ENCODE data around the gene WNT2.

WNT2 gene

DNA sequence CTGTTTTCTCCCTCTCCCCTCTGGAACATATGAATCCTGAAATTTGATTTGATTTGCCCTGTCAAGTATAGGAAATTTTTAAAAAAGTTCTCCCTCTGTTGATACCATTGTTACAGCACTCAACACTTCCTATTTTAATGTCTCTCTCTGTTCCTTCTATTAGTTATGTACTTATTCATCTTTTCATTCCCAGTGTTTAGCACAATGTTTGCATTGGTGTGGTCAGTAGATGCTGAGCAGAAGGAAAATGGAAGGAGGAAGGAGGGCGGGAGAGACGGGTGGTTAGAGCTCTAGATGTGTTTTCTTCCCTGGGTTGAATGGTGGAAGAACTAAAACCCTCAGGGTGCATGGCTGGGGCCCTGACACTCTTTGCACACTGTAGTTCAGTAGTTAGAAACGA lies 79.5 kb downstream of the WNT2 start:
- Histone ChIP-seq H2AFZ (no peak overlapping the region), H3K4me3 (ENCODE audit: low read depth, low read length) (no peak overlapping the region), H3K4me1 (no peaks in the 10 kb centered on the region), H3K36me3 (ENCODE audit: control insufficient read depth, insufficient read depth, low read length) (no peaks in the 10 kb centered on the region), H3K4me2 (ENCODE audit: low read length) (no peak overlapping the region), H3K9ac (no peak overlapping the region), H3K79me2 (no peaks in the 10 kb centered on the region), H3K9me3 (ENCODE audit: control insufficient read depth, low read length) (no peaks in the 10 kb centered on the region), H3K27me3 (ENCODE audit: control insufficient read depth, insufficient read depth, low read length) (no peaks in the 10 kb centered on the region), H3K27ac (no peak overlapping the region)
- no peak for TF ChIP-seq CTCF (IDR thresholded peaks at IDR 0.05)

GRCh38 chr7:117241088-117241487 lies 81.8 kb downstream of the WNT2 start:
- no peak for TF ChIP-seq CTCF (IDR thresholded peaks at IDR 0.05)
- Histone ChIP-seq H3K27me3 (ENCODE audit: control insufficient read depth, insufficient read depth, low read length) (no peaks in the 10 kb centered on the region), H3K4me2 (ENCODE audit: low read length) (no peak overlapping the region), H3K9ac (no peak overlapping the region), H3K4me1 (no peaks in the 10 kb centered on the region), H3K27ac (no peak overlapping the region), H3K79me2 (no peaks in the 10 kb centered on the region), H3K9me3 (ENCODE audit: control insufficient read depth, low read length) (no peaks in the 10 kb centered on the region), H3K4me3 (ENCODE audit: low read depth, low read length) (no peak overlapping the region), H2AFZ (no peak overlapping the region), H3K36me3 (ENCODE audit: control insufficient read depth, insufficient read depth, low read length) (no peaks in the 10 kb centered on the region)

DNA sequence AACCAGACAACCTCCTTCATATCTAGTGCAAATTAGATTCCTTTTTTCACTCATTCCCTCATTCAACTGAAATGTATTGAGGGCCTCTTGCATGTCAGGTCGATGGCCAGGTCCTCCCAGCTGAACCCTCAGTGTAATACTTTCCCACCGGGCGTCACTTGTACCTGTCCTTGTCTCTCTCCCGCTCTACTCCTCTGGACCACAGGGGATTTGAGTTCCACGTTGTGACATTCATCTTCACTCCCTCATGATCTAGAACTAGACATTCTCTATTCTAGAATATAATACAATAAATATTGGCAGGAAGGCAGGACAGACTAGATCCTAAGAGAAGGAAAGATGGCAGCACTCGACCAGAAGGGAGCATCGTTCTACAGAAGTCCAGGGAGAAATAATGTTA lies 83.9 kb downstream of the WNT2 start:
- no peak overlapping the region for H3K4me3 ChIP-seq (ENCODE audit: low read depth, low read length)
- no peak for TF ChIP-seq CTCF (IDR thresholded peaks at IDR 0.05)

GRCh38 chr7:117238472-117238871 lies 84.4 kb downstream of the WNT2 start:
- Histone ChIP-seq H3K4me3 (ENCODE audit: low read depth, low read length) (no peak overlapping the region), H3K27me3 (ENCODE audit: control insufficient read depth, insufficient read depth, low read length) (no peaks in the 10 kb centered on the region), H3K36me3 (ENCODE audit: control insufficient read depth, insufficient read depth, low read length) (no peaks in the 10 kb centered on the region), H3K4me2 (ENCODE audit: low read length) (no peak overlapping the region), H3K4me1 (no peaks in the 10 kb centered on the region), H3K79me2 (no peaks in the 10 kb centered on the region), H3K9ac (no peak overlapping the region), H3K27ac (no peak overlapping the region), H2AFZ (no peak overlapping the region), H3K9me3 (ENCODE audit: control insufficient read depth, low read length) (no peaks in the 10 kb centered on the region)
- no peak for TF ChIP-seq CTCF (IDR thresholded peaks at IDR 0.05)

More for the DNA sequence above, 83.9 kb downstream of the WNT2 start:
- Histone ChIP-seq H3K79me2 (no peaks in the 10 kb centered on the region), H2AFZ (no peak overlapping the region), H3K4me2 (ENCODE audit: low read length) (no peak overlapping the region), H3K27me3 (ENCODE audit: control insufficient read depth, insufficient read depth, low read length) (no peaks in the 10 kb centered on the region), H3K27ac (no peak overlapping the region), H3K36me3 (ENCODE audit: control insufficient read depth, insufficient read depth, low read length) (no peaks in the 10 kb centered on the region), H3K4me1 (no peaks in the 10 kb centered on the region), H3K9me3 (ENCODE audit: control insufficient read depth, low read length) (no peaks in the 10 kb centered on the region), H3K9ac (no peak overlapping the region)

DNA sequence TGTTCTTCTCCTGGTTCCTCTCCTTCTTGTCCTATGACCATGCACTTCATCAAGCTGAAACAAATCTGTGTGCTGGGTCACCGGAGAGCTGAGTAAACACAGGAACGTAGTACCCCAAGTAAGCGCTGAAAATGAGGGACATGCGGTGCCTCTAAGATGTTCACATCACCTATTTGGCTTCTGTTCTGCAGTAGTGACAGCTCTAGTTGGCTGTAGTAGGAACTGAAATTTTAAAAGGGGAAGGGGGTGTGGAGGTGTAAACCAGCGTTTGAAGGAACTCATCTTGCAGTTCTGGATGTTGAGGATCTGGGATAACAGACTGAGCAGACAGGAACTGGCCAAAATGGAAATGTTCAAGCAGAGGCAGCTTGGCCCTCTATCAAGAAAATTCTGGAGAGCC lies 85.2 kb downstream of the WNT2 start:
- no peak overlapping the region for H3K4me3 ChIP-seq (ENCODE audit: low read depth, low read length)
- H3K4me2 ChIP-seq (ENCODE audit: low read length): no peak overlapping the region
- H3K27me3 ChIP-seq (ENCODE audit: control insufficient read depth, insufficient read depth, low read length): no peaks in the 10 kb centered on the region
- no peaks in the 10 kb centered on the region for H3K79me2 ChIP-seq
- no peak overlapping the region for H3K27ac ChIP-seq
- no peaks in the 10 kb centered on the region for H3K4me1 ChIP-seq
- no peak for TF ChIP-seq CTCF (IDR thresholded peaks at IDR 0.05)
- H3K9me3 ChIP-seq (ENCODE audit: control insufficient read depth, low read length): no peaks in the 10 kb centered on the region
- H3K9ac ChIP-seq: no peak overlapping the region
- no peak overlapping the region for H2AFZ ChIP-seq
- H3K36me3 ChIP-seq (ENCODE audit: control insufficient read depth, insufficient read depth, low read length): no peaks in the 10 kb centered on the region
